ENCODE results near the gene HOXB7.

Gene HOXB7

DNA sequence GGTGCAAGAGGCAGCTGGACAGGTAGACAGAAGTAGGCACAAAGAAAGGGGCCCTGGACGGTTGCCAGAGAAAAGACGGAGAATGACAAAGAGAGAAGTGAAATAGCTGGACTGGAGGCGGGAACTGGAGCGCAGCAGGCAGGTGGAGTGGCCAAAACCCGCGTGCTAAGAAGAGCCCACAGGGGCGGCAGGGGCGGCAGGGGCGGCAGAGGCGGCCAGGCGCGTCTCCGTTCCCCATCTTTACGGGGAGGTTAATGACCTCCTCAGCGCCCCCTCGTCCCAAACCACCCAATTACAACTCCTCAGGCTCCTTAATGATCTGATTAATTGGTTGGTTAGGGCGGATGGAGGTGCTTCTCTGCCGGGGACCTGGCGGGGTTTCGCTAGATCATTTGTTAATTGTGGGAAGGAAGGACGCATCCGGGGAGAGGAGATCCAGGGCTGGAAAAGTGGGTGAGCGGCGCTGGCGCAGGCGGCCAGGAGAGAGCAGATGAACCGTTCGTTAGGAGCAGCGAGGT is 30.8 kb upstream of the HOXB7 start:
- TF ChIP-seq, protein P1, sequence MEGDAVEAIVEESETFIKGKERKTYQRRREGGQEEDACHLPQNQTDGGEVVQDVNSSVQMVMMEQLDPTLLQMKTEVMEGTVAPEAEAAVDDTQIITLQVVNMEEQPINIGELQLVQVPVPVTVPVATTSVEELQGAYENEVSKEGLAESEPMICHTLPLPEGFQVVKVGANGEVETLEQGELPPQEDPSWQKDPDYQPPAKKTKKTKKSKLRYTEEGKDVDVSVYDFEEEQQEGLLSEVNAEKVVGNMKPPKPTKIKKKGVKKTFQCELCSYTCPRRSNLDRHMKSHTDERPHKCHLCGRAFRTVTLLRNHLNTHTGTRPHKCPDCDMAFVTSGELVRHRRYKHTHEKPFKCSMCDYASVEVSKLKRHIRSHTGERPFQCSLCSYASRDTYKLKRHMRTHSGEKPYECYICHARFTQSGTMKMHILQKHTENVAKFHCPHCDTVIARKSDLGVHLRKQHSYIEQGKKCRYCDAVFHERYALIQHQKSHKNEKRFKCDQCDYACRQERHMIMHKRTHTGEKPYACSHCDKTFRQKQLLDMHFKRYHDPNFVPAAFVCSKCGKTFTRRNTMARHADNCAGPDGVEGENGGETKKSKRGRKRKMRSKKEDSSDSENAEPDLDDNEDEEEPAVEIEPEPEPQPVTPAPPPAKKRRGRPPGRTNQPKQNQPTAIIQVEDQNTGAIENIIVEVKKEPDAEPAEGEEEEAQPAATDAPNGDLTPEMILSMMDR (IDR thresholded peaks at IDR 0.05; ENCODE audit: low read depth, low read length, missing control alignments): no peak
- no peak for DNase-seq (ENCODE audit: low read depth)
- no peak overlapping the region for H3K4me3 ChIP-seq (ENCODE audit: low read depth, low read length)
- in situ Hi-C loops (cut with HindIII; ENCODE audit: low sequenced_read_pairs): no loop called here

DNA sequence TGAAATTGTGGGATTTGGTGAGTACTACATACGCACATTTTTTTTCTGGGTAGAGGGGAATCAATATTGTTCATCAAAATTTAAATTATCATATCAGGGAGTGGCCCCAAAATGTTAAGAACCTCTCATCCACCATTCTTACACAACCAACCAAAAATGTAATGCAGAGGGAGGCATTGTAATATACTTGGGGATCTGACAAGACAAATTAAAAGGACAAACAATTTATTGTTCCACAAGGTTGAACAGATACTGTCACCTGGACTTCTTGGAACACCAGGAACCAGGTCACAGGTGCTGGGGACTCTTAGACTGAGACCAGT is 30.0 kb upstream of the HOXB7 start:
- TF ChIP-seq, protein P1 (IDR thresholded peaks at IDR 0.05; ENCODE audit: low read depth, low read length, missing control alignments): no peak

DNA sequence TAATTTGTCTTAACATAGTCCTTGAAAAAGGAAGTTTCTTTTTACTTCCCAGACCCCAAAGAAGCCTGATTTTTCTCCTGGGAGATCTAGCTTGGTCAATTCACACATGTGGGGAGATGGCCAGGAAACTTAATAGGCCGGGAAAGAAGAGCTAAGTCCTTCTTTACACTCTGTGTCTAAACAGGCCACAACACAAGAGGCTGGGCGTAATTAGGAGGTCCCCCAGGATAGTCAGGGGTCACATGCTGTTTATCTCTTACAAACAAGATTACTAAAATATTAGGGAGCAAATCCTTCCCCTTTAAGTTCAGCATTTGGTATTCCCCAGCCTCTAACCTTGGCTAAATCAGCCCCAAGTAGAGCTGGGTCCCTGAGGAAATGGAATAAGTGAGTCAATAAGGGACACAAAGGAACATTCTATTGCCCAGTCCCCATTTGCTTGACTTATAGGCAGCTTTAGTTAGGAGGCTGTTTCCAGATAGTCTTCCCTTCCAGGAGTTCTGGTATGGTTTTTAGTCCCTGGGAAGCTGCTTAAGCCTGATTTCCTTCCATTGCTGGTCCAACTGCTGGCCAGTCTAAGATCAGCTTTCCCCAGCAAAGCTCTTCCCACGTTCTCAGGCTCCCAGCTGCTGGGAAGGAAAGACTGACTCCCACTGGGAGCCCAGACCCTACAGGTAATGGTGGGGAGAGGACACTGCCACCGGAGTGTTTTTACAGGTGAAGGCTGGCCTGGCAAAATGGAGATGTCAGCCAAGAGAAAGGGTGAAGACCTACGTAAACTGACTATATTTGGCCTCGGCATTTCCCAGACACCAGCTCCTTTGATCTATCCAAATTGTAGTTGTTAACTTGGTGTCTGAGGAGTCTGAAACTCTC is 29.4 kb upstream of the HOXB7 start:
- H3K4me3 ChIP-seq (ENCODE audit: low read depth, low read length): no peak overlapping the region
- no peak for DNase-seq (ENCODE audit: low read depth)
- in situ Hi-C loops (cut with HindIII; ENCODE audit: low sequenced_read_pairs): no loop called here
- TF ChIP-seq, protein P1 (IDR thresholded peaks at IDR 0.05; ENCODE audit: low read depth, low read length, missing control alignments): no peak

More for the DNA sequence above, 30.0 kb upstream of the HOXB7 start:
- no peak overlapping the region for H3K4me3 ChIP-seq (ENCODE audit: low read depth, low read length)
- no peak for DNase-seq (ENCODE audit: low read depth)
- in situ Hi-C loops (cut with HindIII; ENCODE audit: low sequenced_read_pairs): no loop called here

DNA sequence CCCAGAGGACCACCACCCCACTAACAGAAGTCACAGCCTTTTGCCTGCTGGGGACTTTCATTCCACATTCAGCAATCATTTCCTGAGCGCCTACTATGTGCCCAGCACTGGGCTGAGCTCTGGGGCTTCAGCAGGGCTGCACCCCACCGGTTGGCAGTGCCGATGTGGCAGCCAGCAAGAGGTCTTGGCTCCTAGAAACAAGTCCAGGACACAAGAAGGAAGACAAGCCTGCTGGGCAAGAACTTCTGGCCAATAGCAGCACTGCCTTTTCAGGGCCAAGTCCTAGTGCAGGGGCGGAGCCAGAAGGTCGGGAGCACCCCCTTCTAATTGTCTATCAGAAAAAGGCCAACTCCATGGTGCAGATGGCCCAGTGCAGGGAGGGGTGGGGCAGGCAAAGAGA is 28.3 kb upstream of the HOXB7 start:
- in situ Hi-C loops (cut with HindIII; ENCODE audit: low sequenced_read_pairs): no loop called here
- TF ChIP-seq, protein P1 (IDR thresholded peaks at IDR 0.05; ENCODE audit: low read depth, low read length, missing control alignments): no peak
- H3K4me3 ChIP-seq (ENCODE audit: low read depth, low read length): no peak overlapping the region
- no peak for DNase-seq (ENCODE audit: low read depth)

DNA sequence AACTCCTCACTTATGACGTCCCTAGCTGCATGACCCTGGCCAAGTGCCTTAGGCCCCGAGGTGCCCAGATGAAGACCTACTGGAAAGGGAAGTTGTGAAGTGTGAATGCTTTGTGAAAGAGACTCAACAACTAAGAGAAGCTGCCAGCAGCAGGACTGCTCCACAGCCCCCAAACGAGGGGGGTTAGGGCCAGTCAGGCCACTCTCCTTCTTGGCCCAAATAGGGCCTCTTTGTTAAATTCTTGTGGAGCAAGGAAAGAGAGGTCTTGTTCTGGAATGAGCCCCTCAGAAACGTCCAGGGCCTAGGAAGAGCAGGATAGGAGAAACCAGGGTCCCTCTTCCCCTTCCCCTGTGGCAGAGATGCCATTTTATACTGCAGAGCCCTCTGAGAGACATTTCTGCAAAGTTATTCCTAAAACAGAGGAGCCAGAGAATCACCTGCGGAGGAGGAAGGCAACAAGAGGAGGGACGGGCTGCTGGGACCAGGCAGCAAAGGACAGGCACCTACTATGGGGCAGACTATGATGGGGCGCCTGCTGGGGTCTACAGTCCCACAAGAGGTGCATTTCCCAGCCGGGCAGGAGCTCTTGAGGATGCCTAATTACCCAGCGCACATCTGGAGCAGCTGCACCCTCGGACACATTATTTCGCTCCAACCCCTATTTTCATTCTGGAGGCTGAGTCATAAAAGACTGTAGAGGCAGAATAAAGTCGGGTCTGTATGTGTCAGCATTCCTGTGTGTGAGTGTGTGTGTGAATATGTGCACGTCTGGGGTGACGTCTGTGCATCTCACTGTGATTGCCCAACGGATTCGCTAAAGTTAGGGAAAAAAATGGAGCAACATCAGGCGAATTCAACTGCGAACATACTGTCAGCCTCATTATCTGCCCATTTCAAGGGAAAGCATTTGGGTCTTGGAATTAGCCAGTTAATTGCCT is 26.8 kb upstream of the HOXB7 start:
- no peak overlapping the region for H3K4me3 ChIP-seq (ENCODE audit: low read depth, low read length)
- in situ Hi-C loops (cut with HindIII; ENCODE audit: low sequenced_read_pairs): no loop called here
- TF ChIP-seq, protein P1 (IDR thresholded peaks at IDR 0.05; ENCODE audit: low read depth, low read length, missing control alignments): no peak
- no peak for DNase-seq (ENCODE audit: low read depth)
